HCT116 (cell line): Measurements from ENCODE around the gene USP7.

Experiments used
- EGR1 ChIP-seq: IDR thresholded peaks from 2 replicates; pipeline ENCODE4 v1.6.1; 2012; ENCODE audit warnings: low read depth
- EZH2 ChIP-seq: fragments of 200-600 bp; sonication (generic); IDR thresholded peaks from 2 replicates; pipeline ENCODE4 v1.6.1; 2017; ENCODE audit warnings: antibody characterized with exemption, mixed run types
- POLR2AphosphoS5 ChIP-seq: IDR thresholded peaks from 2 replicates; pipeline ENCODE4 v1.6.1; 2011; ENCODE audit warnings: mild to moderate bottlenecking, low read depth, low read length, moderate library complexity
- RAD21 ChIP-seq: IDR thresholded peaks from 2 replicates; pipeline ENCODE4 v1.6.1; 2012; ENCODE audit warnings: low read depth, mild to moderate bottlenecking
- SRF ChIP-seq: IDR thresholded peaks from 2 replicates; pipeline ENCODE4 v1.6.1; 2012; ENCODE audit warnings: low read depth
- ZFX ChIP-seq: fragments of 450-650 bp; IDR thresholded peaks from 2 replicates; pipeline ENCODE4 v1.6.1; 2017
- ZNF274 ChIP-seq: fragments of 200-500 bp; sonication (Bioruptor generic); IDR thresholded peaks from 2 replicates; pipeline ENCODE4 v1.6.1; 2014; ENCODE audit warnings: mild to moderate bottlenecking, low read depth, low read length, inconsistent platforms
- TF ChIP-seq, protein P1 (sequence below), 3 experiments: fragments of 200-600 bp in 1 of 3; sonication (generic) in 1 of 3; IDR thresholded peaks in 2 of 3; conservative IDR thresholded peaks in 1 of 3; 2 replicates each; pipeline ENCODE4 v1.5.1; 2012 to 2017; ENCODE audit warnings: low read depth in 2 of 3, low read length in 2 of 3, antibody characterized with exemption in 1 of 3, borderline replicate concordance in 1 of 3, control low read depth in 1 of 3, mild to moderate bottlenecking in 1 of 3, mixed read lengths in 1 of 3, mixed run types in 1 of 3, moderate library complexity in 1 of 3; ENCODE audit not compliant: insufficient read depth in 1 of 3

- TF ChIP-seq SRF, result no peak
- TF ChIP-seq, protein P1, sequence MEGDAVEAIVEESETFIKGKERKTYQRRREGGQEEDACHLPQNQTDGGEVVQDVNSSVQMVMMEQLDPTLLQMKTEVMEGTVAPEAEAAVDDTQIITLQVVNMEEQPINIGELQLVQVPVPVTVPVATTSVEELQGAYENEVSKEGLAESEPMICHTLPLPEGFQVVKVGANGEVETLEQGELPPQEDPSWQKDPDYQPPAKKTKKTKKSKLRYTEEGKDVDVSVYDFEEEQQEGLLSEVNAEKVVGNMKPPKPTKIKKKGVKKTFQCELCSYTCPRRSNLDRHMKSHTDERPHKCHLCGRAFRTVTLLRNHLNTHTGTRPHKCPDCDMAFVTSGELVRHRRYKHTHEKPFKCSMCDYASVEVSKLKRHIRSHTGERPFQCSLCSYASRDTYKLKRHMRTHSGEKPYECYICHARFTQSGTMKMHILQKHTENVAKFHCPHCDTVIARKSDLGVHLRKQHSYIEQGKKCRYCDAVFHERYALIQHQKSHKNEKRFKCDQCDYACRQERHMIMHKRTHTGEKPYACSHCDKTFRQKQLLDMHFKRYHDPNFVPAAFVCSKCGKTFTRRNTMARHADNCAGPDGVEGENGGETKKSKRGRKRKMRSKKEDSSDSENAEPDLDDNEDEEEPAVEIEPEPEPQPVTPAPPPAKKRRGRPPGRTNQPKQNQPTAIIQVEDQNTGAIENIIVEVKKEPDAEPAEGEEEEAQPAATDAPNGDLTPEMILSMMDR (IDR thresholded peaks at IDR 0.05 in 2 of 3, conservative IDR thresholded peaks at IDR 0.05 in 1 of 3; ENCODE audit: borderline replicate concordance in 1 of 3, insufficient read depth in 1 of 3, low read depth in 2 of 3, low read length in 2 of 3), result no peak
- TF ChIP-seq ZFX, result no peak
- TF ChIP-seq POLR2AphosphoS5, result no peak
- TF ChIP-seq EGR1, result no peak
- TF ChIP-seq RAD21, result no peak
- TF ChIP-seq EZH2, result no peak
- TF ChIP-seq ZNF274, result no peak
Measured at GRCh38 chr16:8880839-8881510, 82.7 kb downstream of the USP7 start.
